NCI-H1105 (cell line): ENCODE measurements around the gene EN1.

Experiments used
- DNase-seq: peaks from one replicate; lab custom pipeline; 2025; lab: John Stamatoyannopoulos, UW

The EN1 gene

GRCh38 chr2:118846953-118847761 lies at the start of gene EN1:
Gene EN1, minus strand, starts transcription at chr2:118847648. Its CDS starts 481 bp downstream, at chr2:118847167.
- peak; percentile 30 for DNase-seq

- no peak for DNase-seq
Observed at GRCh38 chr2:118893100-118893499, 45.7 kb upstream of the EN1 start.

- no peak for DNase-seq
Observed at GRCh38 chr2:118889995-118890394, 42.5 kb upstream of the EN1 start.

GRCh38 chr2:118883792-118884191 lies 36.3 kb upstream of the EN1 start:
- DNase-seq: no peak

- peak; percentile 46 for DNase-seq
Observed at GRCh38 chr2:118882693-118883336, 35.4 kb upstream of the EN1 start.

GRCh38 chr2:118881490-118882129 lies 34.2 kb upstream of the EN1 start:
- peak; percentile 39 for DNase-seq

GRCh38 chr2:118880501-118880900 lies 33.1 kb upstream of the EN1 start:
- DNase-seq: no peak

- DNase-seq: no peak
Observed at GRCh38 chr2:118878531-118879149, 31.2 kb upstream of the EN1 start.

GRCh38 chr2:118875318-118875717 lies 27.9 kb upstream of the EN1 start:
- no peak for DNase-seq

GRCh38 chr2:118874324-118874723 lies 26.9 kb upstream of the EN1 start:
- no peak for DNase-seq

GRCh38 chr2:118865106-118865505 lies 17.7 kb upstream of the EN1 start:
- peak; percentile 17 for DNase-seq

GRCh38 chr2:118864207-118864606 lies 16.8 kb upstream of the EN1 start:
- no peak for DNase-seq

GRCh38 chr2:118861731-118862130 lies 14.3 kb upstream of the EN1 start:
- no peak for DNase-seq

GRCh38 chr2:118861242-118861641 lies 13.8 kb upstream of the EN1 start:
- no peak for DNase-seq

GRCh38 chr2:118860506-118860905 lies 13.1 kb upstream of the EN1 start:
- DNase-seq: no peak

- no peak for DNase-seq
Observed at GRCh38 chr2:118859157-118859770, 11.8 kb upstream of the EN1 start.

GRCh38 chr2:118858485-118859156 lies 11.2 kb upstream of the EN1 start:
- no peak for DNase-seq

GRCh38 chr2:118857677-118858484 lies 10.4 kb upstream of the EN1 start:
- DNase-seq: no peak

- DNase-seq: no peak
Observed at GRCh38 chr2:118856978-118857676, 9.7 kb upstream of the EN1 start.

- DNase-seq: no peak
Observed at GRCh38 chr2:118856330-118856977, 9.0 kb upstream of the EN1 start.
